Pulmonary artery endothelial cell (primary cell): ENCODE data around the gene NOD2. TPM values are rescaled to one million over a fixed set of nuclear protein-coding genes. Genes with fewer than 3 reads are reported as not detected.
A peak's percentile ranks its signal among the peaks of the same experiment; 100 is the strongest.

ENCODE experiments used
- DNase-seq: peaks from one replicate; pipeline ENCODE4 v3.0.0-alpha.2; 2011; ENCODE audit warnings: low read depth, low spot score
- total RNA-seq: library from RNA; depleted of rRNA; stranded (reverse); fragments of >200 nt; gene quantifications from 2 replicates; pipeline ENCODE4 v1.2.3, GENCODE V29; 2014

NOD2 gene
- total RNA-seq, 1 donor from 2014 or later = 0.26 TPM

- DNase-seq = no peak
Observed at GRCh38 chr16:50690177-50690576, 3.2 kb upstream of the NOD2 start.

GRCh38 chr16:50692644-50692998, 785 bp upstream of the NOD2 start:
- DNase-seq = no peak

- DNase-seq = no peak
Observed at GRCh38 chr16:50694206-50694605, 800 bp downstream of the NOD2 start.

- no peak for DNase-seq
Observed at GRCh38 chr16:50695017-50696000, 1.9 kb downstream of the NOD2 start.

GRCh38 chr16:50696126-50696525, 2.7 kb downstream of the NOD2 start:
- DNase-seq = no peak

- no peak for DNase-seq
Observed at GRCh38 chr16:50696575-50697420, 3.4 kb downstream of the NOD2 start.

- DNase-seq = no peak
Observed at GRCh38 chr16:50697421-50697715, 4.0 kb downstream of the NOD2 start.

- DNase-seq = no peak
Observed at GRCh38 chr16:50697881-50698767, 4.7 kb downstream of the NOD2 start.

- DNase-seq = no peak
Observed at GRCh38 chr16:50699326-50700159, 6.1 kb downstream of the NOD2 start.

- DNase-seq = no peak
Observed at GRCh38 chr16:50702725-50703124, 9.3 kb downstream of the NOD2 start.

GRCh38 chr16:50704245-50704644, 10.8 kb downstream of the NOD2 start:
- DNase-seq = no peak

- peak; percentile 22 for DNase-seq
Observed at GRCh38 chr16:50705436-50706110, 12.2 kb downstream of the NOD2 start.

- no peak for DNase-seq
Observed at GRCh38 chr16:50706250-50706649, 12.8 kb downstream of the NOD2 start.

- DNase-seq = no peak
Observed at GRCh38 chr16:50708373-50709060, 15.1 kb downstream of the NOD2 start.

GRCh38 chr16:50709061-50709684, 15.8 kb downstream of the NOD2 start:
- no peak for DNase-seq

GRCh38 chr16:50709980-50710379, 16.6 kb downstream of the NOD2 start:
- DNase-seq = no peak

- no peak for DNase-seq
Observed at GRCh38 chr16:50711040-50711439, 17.6 kb downstream of the NOD2 start.

- no peak for DNase-seq
Observed at GRCh38 chr16:50711862-50712559, 18.6 kb downstream of the NOD2 start.
